SJCRH30 (cell line): ENCODE measurements around the gene CPO. TPM values are rescaled to one million over a fixed set of nuclear protein-coding genes. Genes with fewer than 3 reads are reported as not detected.

Source experiments
- DNase-seq, 2 experiments: peaks; one replicate each; pipeline ENCODE4 v3.0.0-alpha.2; 2015 to 2020
- H3K27ac ChIP-seq: fragments of 250-450 bp; sonication (Bioruptor Pico); 2 replicates; pipeline ENCODE4 v1.5.1; 2020; ENCODE audit warnings: mild to moderate bottlenecking, moderate library complexity
- H3K27me3 ChIP-seq: fragments of 250-450 bp; sonication (Bioruptor Pico); 2 replicates; pipeline ENCODE4 v1.5.1; 2020; ENCODE audit warnings: mild to moderate bottlenecking, moderate library complexity
- H3K36me3 ChIP-seq: fragments of 250-450 bp; sonication (Bioruptor Pico); 2 replicates; pipeline ENCODE4 v1.5.1; 2020; ENCODE audit warnings: mild to moderate bottlenecking, moderate library complexity
- H3K4me1 ChIP-seq: fragments of 250-450 bp; sonication (Bioruptor Pico); 2 replicates; pipeline ENCODE4 v1.5.1; 2020; ENCODE audit warnings: mild to moderate bottlenecking, moderate library complexity
- H3K4me3 ChIP-seq: fragments of 250-450 bp; sonication (Bioruptor Pico); 2 replicates; pipeline ENCODE4 v1.5.1; 2020; ENCODE audit warnings: mild to moderate bottlenecking, moderate library complexity
- H3K9me3 ChIP-seq: fragments of 250-450 bp; sonication (Bioruptor Pico); replicated peaks from 2 replicates; pipeline ENCODE4 v1.5.1; 2020; ENCODE audit warnings: mild to moderate bottlenecking, moderate library complexity
- total RNA-seq: library from RNA; depleted of rRNA; stranded (reverse); fragments of >200 nt; shearing (Covaris generic); gene quantifications from 2 replicates; pipeline ENCODE4 v1.2.3, GENCODE V29; 2014

Gene CPO
- total RNA-seq, 1 experiment from 2014 or later: not detected

- Histone ChIP-seq H3K9me3 (no peaks in the 10 kb centered on the region), H3K27ac (no peak overlapping the region)
These were observed 44.0 kb downstream of the CPO start for GRCh38 chr2:206983161-206983859.

GRCh38 chr2:206984206-206984605, 44.9 kb downstream of the CPO start:
- H3K4me1 ChIP-seq: no peaks in the 10 kb centered on the region
- H3K27me3 ChIP-seq: no peaks in the 10 kb centered on the region
- no peak for DNase-seq
- no peaks in the 10 kb centered on the region for H3K36me3 ChIP-seq
- H3K4me3 ChIP-seq: no peak overlapping the region
- no peaks in the 10 kb centered on the region for H3K9me3 ChIP-seq
- H3K27ac ChIP-seq: no peak overlapping the region

More at GRCh38 chr2:206983161-206983859, 44.0 kb downstream of the CPO start:
- Histone ChIP-seq H3K27me3 (no peaks in the 10 kb centered on the region), H3K4me3 (no peak overlapping the region), H3K4me1 (no peaks in the 10 kb centered on the region), H3K36me3 (no peaks in the 10 kb centered on the region)
- DNase-seq: no peak

- Histone ChIP-seq H3K4me3 (no peak overlapping the region), H3K27me3 (no peaks in the 10 kb centered on the region), H3K27ac (no peak overlapping the region), H3K9me3 (no peaks in the 10 kb centered on the region), H3K36me3 (no peaks in the 10 kb centered on the region), H3K4me1 (no peaks in the 10 kb centered on the region)
- DNase-seq: no peak
These were observed 47.6 kb downstream of the CPO start for GRCh38 chr2:206986943-206987342.

DNA sequence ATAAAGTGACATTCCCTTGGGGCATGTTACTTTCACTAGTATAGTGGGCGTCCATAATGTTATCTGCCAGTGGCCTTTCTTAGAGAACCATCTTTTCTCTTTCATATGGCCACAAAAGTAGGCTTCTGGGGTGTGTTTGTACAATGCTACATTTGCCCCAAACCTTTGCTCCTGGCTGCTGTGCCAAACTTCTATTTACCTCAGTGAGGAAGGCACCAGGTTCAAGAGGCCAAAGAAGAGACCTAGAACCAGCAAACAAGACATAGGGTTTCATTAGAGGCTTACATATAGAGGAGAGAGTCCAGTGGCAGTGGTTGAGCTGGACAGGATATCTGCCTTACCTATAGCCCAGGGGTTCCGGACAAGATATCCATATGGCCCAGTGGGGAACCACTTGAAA, 48.5 kb downstream of the CPO start:
- Histone ChIP-seq H3K9me3 (no peaks in the 10 kb centered on the region), H3K4me3 (no peak overlapping the region), H3K27ac (no peak overlapping the region), H3K4me1 (no peaks in the 10 kb centered on the region), H3K27me3 (no peaks in the 10 kb centered on the region), H3K36me3 (no peaks in the 10 kb centered on the region)
- DNase-seq: no peak

DNA sequence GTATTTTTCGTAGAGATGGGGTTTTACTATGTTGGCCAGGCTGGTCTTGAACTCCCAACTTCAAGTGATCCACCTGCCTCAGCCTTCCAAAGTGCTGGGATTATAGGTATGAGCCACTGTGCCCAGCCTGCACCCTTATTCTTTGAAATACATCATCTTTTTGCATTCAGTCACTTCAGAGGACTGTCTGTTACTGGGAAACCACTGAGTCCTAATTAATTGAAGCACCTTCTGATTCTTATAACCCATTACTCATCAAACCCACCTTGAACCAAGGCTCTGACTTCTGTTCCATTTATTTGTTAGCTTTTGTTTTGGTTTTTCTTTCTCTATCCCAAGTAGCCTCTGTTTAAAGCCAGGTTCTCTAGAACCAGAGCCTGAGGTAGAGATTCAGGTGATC, 49.6 kb downstream of the CPO start:
- Histone ChIP-seq H3K36me3 (no peaks in the 10 kb centered on the region), H3K27ac (no peak overlapping the region)
- no peak for DNase-seq

DNA sequence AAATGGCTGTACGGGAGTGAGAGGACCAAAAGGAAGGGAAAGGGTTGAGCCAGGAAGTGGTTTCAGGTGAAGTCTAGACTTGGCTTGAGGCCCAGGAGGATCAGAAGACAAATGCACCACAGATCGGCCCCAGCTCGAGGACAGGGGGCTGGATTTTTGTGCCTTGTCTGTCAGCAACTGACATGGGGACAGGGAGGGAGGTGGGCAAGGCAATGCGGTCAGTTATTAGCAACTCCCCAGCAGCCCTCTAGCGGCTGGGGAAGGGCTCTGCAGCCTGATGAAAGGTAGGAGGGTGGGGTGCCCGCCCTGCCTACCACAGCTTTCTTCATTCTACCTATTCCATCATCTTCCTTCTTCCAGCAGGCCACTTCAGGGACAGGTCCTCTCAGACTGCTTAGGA, 50.0 kb downstream of the CPO start:
- Histone ChIP-seq H3K27me3 (no peaks in the 10 kb centered on the region), H3K27ac (no peak overlapping the region), H3K36me3 (no peaks in the 10 kb centered on the region), H3K4me1 (no peaks in the 10 kb centered on the region), H3K4me3 (no peak overlapping the region), H3K9me3 (no peaks in the 10 kb centered on the region)
- peak; percentile 40 to 73 for DNase-seq

More for the DNA sequence above, 49.6 kb downstream of the CPO start:
- Histone ChIP-seq H3K27me3 (no peaks in the 10 kb centered on the region), H3K4me1 (no peaks in the 10 kb centered on the region), H3K4me3 (no peak overlapping the region), H3K9me3 (no peaks in the 10 kb centered on the region)

DNA sequence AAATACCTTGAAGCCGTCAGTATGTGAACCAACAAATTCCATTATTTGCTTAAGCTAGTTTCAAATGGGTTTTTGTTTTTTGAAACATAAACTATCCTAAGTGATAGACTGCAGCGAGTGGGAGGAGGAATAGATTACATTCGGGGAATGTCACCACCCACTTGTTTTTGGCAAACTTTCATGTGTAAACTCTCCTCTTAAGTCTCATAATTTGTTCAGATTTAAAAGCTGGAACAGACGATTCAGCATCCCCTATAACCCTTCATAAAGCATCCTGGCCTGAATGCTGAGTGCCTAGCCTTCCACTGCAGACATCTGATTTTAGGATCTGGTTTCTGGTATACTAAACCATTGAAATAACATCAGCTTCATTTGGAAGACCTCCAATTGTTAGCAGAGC, 51.0 kb downstream of the CPO start:
- H3K27me3 ChIP-seq: no peaks in the 10 kb centered on the region
- H3K9me3 ChIP-seq: no peaks in the 10 kb centered on the region
- no peak overlapping the region for H3K27ac ChIP-seq
- DNase-seq: no peak
- no peaks in the 10 kb centered on the region for H3K36me3 ChIP-seq
- no peak overlapping the region for H3K4me3 ChIP-seq
- H3K4me1 ChIP-seq: no peaks in the 10 kb centered on the region

DNA sequence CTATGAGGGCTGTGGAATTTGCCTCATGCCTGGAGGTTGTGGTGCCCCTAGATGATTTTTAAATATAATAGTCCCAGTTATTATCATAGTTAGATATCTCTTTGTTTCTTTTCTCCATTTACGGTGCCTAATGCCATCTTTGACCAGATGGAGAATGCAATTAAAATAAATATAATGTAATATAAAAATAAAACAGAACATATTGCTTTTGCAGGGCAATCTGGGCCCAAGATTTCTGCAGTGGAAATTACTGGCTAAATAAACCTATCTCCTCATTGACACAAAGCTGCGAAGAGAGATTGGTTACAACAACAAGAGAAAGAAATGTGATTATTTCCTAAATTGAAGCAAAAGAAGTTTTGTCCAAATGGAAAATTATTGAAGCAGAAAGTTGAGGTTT, 51.8 kb downstream of the CPO start:
- Histone ChIP-seq H3K4me3 (no peak overlapping the region), H3K36me3 (no peaks in the 10 kb centered on the region), H3K4me1 (no peaks in the 10 kb centered on the region), H3K27ac (no peak overlapping the region), H3K9me3 (no peaks in the 10 kb centered on the region), H3K27me3 (no peaks in the 10 kb centered on the region)
- DNase-seq: no peak

DNA sequence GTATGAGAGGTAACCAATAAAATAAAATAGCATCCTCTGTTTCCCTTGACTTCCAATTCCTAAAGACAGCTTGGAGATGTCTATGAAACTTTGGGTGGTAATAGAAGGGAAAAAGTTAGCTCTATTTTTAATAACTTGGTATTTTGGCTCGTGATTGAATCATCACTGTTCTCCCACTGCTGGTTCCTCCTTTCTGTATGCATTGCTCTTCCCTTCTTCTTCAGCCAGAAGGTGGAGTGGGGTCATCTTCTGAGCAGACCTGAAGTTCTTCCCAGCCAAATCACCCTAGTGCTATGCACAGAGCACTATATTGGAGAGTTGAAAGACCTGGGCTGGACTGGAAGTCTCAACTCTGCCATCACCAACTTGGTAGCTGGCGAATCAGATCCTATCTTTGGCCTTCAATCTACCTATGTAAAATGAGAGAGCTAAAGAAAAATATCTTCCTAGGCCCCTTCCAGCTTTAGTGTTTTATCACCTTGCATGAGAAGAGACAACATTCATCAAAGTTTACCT, 54.1 kb downstream of the CPO start:
- no peak for DNase-seq
- H3K27ac ChIP-seq: no peak overlapping the region
- H3K9me3 ChIP-seq: no peaks in the 10 kb centered on the region
- H3K4me1 ChIP-seq: no peaks in the 10 kb centered on the region
- no peaks in the 10 kb centered on the region for H3K36me3 ChIP-seq
- no peak overlapping the region for H3K4me3 ChIP-seq
- no peaks in the 10 kb centered on the region for H3K27me3 ChIP-seq

DNA sequence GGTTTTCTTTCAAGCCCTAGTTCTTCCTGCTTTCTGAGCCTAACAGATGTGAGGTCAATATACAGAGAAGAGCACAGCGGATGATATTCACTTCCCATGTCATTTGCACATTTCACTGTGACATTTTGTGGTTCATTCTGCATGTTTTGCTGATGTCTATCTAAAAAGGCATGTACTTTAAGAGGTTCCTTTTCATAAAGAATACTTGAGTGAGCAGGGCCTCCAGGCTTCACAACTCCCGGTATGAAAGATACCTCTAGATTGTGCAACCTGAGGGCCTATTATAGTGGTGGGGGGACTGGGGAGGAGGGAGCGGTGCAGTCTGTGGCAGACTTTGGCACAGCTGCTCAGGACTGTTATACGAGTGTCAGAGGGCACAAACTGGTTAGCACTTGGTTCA, 54.6 kb downstream of the CPO start:
- Histone ChIP-seq H3K4me1 (no peaks in the 10 kb centered on the region), H3K36me3 (no peaks in the 10 kb centered on the region), H3K27me3 (no peaks in the 10 kb centered on the region), H3K27ac (no peak overlapping the region), H3K9me3 (no peaks in the 10 kb centered on the region), H3K4me3 (no peak overlapping the region)
- DNase-seq: no peak

GRCh38 chr2:206996556-206997065, 57.3 kb downstream of the CPO start:
- Histone ChIP-seq H3K27me3 (no peaks in the 10 kb centered on the region), H3K9me3 (no peaks in the 10 kb centered on the region), H3K4me3 (no peak overlapping the region)

GRCh38 chr2:207008105-207008990, 69.0 kb downstream of the CPO start:
- H3K27me3 ChIP-seq: no peaks in the 10 kb centered on the region
- peak in 1 of 2 experiments; percentile 6 for DNase-seq
- no peak overlapping the region for H3K4me3 ChIP-seq
- no peaks in the 10 kb centered on the region for H3K36me3 ChIP-seq
- H3K4me1 ChIP-seq: no peaks in the 10 kb centered on the region
- H3K9me3 ChIP-seq: no peaks in the 10 kb centered on the region
- no peak overlapping the region for H3K27ac ChIP-seq

More at GRCh38 chr2:206996556-206997065, 57.3 kb downstream of the CPO start:
- H3K4me1 ChIP-seq: no peaks in the 10 kb centered on the region
- DNase-seq: peak; percentile 14 to 37
- H3K27ac ChIP-seq: no peak overlapping the region
- no peaks in the 10 kb centered on the region for H3K36me3 ChIP-seq

DNA sequence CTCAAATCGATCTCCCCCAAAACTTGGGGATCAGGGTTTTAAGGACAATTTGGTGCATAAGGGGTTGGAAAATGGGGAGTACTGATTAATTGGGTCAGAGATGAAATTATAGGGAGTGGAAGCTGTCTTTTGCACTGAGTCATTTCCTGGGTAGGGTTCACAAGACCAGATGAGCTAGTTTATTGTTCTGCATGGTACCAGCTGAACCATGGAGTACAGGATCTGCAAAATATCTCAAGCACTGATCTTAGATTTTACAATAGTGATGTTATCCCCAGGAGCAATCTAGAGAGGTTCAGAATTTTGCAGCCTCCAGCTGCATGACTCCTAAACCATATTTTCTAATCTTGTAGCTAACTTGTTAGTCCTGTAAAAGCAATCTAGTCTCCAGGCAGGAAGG, 73.1 kb downstream of the CPO start:
- DNase-seq: no peak
- Histone ChIP-seq H3K4me3 (no peak overlapping the region), H3K4me1 (no peaks in the 10 kb centered on the region), H3K27me3 (no peaks in the 10 kb centered on the region), H3K36me3 (no peaks in the 10 kb centered on the region), H3K9me3 (no peaks in the 10 kb centered on the region), H3K27ac (no peak overlapping the region)

DNA sequence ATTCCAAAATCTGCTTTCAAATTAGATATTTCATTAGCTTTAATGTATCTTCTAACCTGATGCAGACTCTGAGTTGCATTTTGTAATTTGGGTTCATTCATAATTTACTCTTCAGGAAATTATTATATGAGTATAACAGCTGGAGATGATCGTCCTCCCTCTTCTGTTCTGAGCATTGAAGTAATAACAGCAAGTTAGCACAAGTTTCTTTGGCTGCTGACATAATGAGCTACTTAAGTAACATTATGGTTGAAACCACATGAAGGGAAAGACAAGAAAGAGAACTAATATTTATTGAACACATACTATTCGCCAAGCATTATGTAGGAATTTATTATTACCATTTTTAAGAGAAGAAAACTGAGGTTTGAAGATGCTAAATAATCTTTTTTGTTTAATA, 75.1 kb downstream of the CPO start:
- DNase-seq: no peak

DNA sequence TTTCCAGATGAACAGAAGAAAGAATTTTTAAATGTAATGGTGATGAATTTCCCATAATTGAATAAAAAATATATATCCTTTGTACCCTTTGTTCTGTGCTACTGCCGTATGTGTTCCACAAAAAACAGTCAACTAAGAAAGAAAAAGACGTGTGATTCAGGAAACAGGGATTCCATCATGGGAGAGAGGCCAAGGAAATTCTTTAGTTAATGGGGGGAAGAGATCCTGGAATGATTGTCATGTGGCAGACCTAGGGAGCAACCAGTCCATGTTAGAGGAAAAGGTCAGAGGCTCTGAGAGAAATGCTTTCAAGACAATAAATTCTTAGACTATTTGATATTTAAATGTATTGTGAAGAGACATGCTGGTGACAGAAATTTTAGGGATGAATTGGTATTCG, 76.6 kb downstream of the CPO start:
- Histone ChIP-seq H3K27me3 (no peaks in the 10 kb centered on the region), H3K9me3 (no peaks in the 10 kb centered on the region), H3K4me1 (no peaks in the 10 kb centered on the region), H3K36me3 (no peaks in the 10 kb centered on the region), H3K27ac (no peak overlapping the region), H3K4me3 (no peak overlapping the region)
- DNase-seq: no peak

More for the DNA sequence above, 75.1 kb downstream of the CPO start:
- Histone ChIP-seq H3K27me3 (no peaks in the 10 kb centered on the region), H3K9me3 (no peaks in the 10 kb centered on the region), H3K36me3 (no peaks in the 10 kb centered on the region), H3K4me3 (no peak overlapping the region), H3K27ac (no peak overlapping the region), H3K4me1 (no peaks in the 10 kb centered on the region)
